K562 (cell line): ENCODE data around the gene VPREB1. TPM values are rescaled to one million over a fixed set of nuclear protein-coding genes. Genes with fewer than 3 reads are reported as not detected.

ENCODE experiments used
- ATAC-seq: fragments of 200-7000 bp; cut with Tn5 transposase; 3 replicates; pipeline ENCODE4 v1.9.1; 2020; ENCODE audit warnings: moderate library complexity
- BruUV-seq: library from RNA; stranded (reverse); fragments of 400-500 nt; replicated peaks from 2 replicates; lab custom pipeline; 2021; lab: Mats Ljungman, UMichigan
- CTCF ChIA-PET: fragments of 300-600 bp; formaldehyde crosslinking; extraction: SDS; loops from one replicate; lab custom pipeline; 2021; ENCODE audit warnings: low intra/inter-chr PET ratio; lab: Yijun Ruan, JAX
- POLR2A ChIA-PET: fragments of 300-600, 350-650 bp; sonication (Branson Sonifier 250); formaldehyde crosslinking; extraction: SDS; loops from one replicate; lab custom pipeline; 2021; ENCODE audit warnings: antibody characterized with exemption, inconsistent platforms; lab: Yijun Ruan, JAX
- DNase-seq, 4 experiments: peaks; one replicate each; pipeline versions ENCODE4 v3.0.0 to v3.0.0-alpha.2; 2011 to 2018; ENCODE audit warnings: low spot score in 3 of 4, mixed read lengths in 3 of 4; ENCODE audit errors: extremely low read depth in 1 of 4
- FAIRE-seq: peaks from 2 replicates; lab custom pipeline; 2011; peaks lifted over from hg19 to GRCh38; lab: Jason Lieb, UNC
- H2AFZ ChIP-seq: 2 replicates; pipeline ENCODE4 v1.6.0; 2011; ENCODE audit warnings: low read depth, low read length, control low read depth, inconsistent platforms
- H3K27ac ChIP-seq: fragments of 200-600 bp; 3 replicates; pipeline ENCODE4 v1.8.0; 2011; ENCODE audit warnings: low read depth, mild to moderate bottlenecking, control low read depth, inconsistent platforms, low read length, moderate library complexity, mixed read lengths; ENCODE audit errors: extremely low read depth
- H3K27me3 ChIP-seq, 2 experiments: fragments of 300-600 bp in 1 of 2; 2 replicates in 1 of 2; 3 replicates in 1 of 2; pipeline versions ENCODE4 v1.6.0 to v1.8.0; 2011; ENCODE audit warnings: inconsistent platforms in 2 of 2, low read length in 2 of 2, mild to moderate bottlenecking in 1 of 2, mixed read lengths in 1 of 2, moderate library complexity in 1 of 2; ENCODE audit not compliant: control insufficient read depth in 2 of 2, insufficient read depth in 2 of 2
- H3K36me3 ChIP-seq: fragments of 300-600 bp; 3 replicates; pipeline ENCODE4 v1.8.0; 2011; ENCODE audit warnings: mild to moderate bottlenecking, low read length, inconsistent platforms; ENCODE audit not compliant: control insufficient read depth, insufficient read depth
- H3K4me1 ChIP-seq, 2 experiments: fragments of 200-600 bp in 1 of 2; replicated peaks in 1 of 2; 2 replicates in 1 of 2; 3 replicates in 1 of 2; pipeline versions ENCODE4 v1.5.1 to v1.8.0; 2011; ENCODE audit warnings: inconsistent platforms in 2 of 2, low read length in 2 of 2, mild to moderate bottlenecking in 1 of 2, mixed read lengths in 1 of 2, moderate library complexity in 1 of 2; ENCODE audit not compliant: control insufficient read depth in 2 of 2, insufficient read depth in 2 of 2
- H3K4me2 ChIP-seq: 2 replicates; pipeline ENCODE4 v1.6.1; 2011; ENCODE audit warnings: low read length, control low read depth, inconsistent platforms, mixed read lengths; ENCODE audit not compliant: insufficient read depth
- H3K4me3 ChIP-seq: fragments of 200-600 bp; sonication (generic), shearing (Covaris generic); 2 replicates; pipeline ENCODE4 v1.5.1; 2016; ENCODE audit warnings: control low read depth, inconsistent platforms
- H3K79me2 ChIP-seq: fragments of 200-600 bp; 3 replicates; pipeline ENCODE4 v1.8.0; 2011; ENCODE audit warnings: low read length, inconsistent platforms; ENCODE audit not compliant: control insufficient read depth, insufficient read depth
- H3K9ac ChIP-seq, 2 experiments: 2 replicates each; pipeline versions ENCODE4 v1.6.0 to v1.6.1; 2011; ENCODE audit warnings: low read depth in 2 of 2, low read length in 2 of 2, control low read depth in 1 of 2, inconsistent platforms in 1 of 2, mild to moderate bottlenecking in 1 of 2, mixed read lengths in 1 of 2; ENCODE audit not compliant: insufficient read depth in 1 of 2
- H3K9me1 ChIP-seq: one replicate; pipeline ENCODE4 v1.6.0; 2011; ENCODE audit warnings: inconsistent platforms, mild to moderate bottlenecking, low read length, moderate library complexity; ENCODE audit not compliant: control insufficient read depth, insufficient read depth
- H3K9me3 ChIP-seq: replicated peaks from 2 replicates; pipeline ENCODE4 v1.5.1; 2011; ENCODE audit warnings: low read depth, low read length, inconsistent platforms; ENCODE audit not compliant: control insufficient read depth, insufficient read depth
- H4K20me1 ChIP-seq: replicated peaks from 2 replicates; pipeline ENCODE4 v1.6.1; 2011; ENCODE audit warnings: low read length, inconsistent platforms, mixed read lengths; ENCODE audit not compliant: control insufficient read depth, insufficient read depth
- DPF2 ChIP-seq: fragments of 450-650 bp; IDR thresholded peaks from 2 replicates; pipeline ENCODE4 v1.6.1; 2016
- KAT2B ChIP-seq: IDR thresholded peaks from one replicate; pipeline ENCODE4 v1.6.1; 2012; ENCODE audit warnings: low read depth, mild to moderate bottlenecking, control low read depth, inconsistent platforms, low read length, moderate library complexity
- MYBL2 ChIP-seq, 2 experiments: fragments of 450-650 bp in 1 of 2; sonication (generic) in 1 of 2; formaldehyde crosslinking in 1 of 2; IDR thresholded peaks; 2 replicates each; pipeline versions ENCODE4 v1.6.1 to v1.8.1; 2017 to 2022; ENCODE audit warnings: borderline replicate concordance in 1 of 2, inconsistent platforms in 1 of 2, low read depth in 1 of 2, mild to moderate bottlenecking in 1 of 2, missing genetic modification reagents in 1 of 2, moderate library complexity in 1 of 2
- NFIC ChIP-seq: fragments of 450-650 bp; IDR thresholded peaks from 2 replicates; pipeline ENCODE4 v1.6.1; 2017; ENCODE audit warnings: mild to moderate bottlenecking, inconsistent platforms
- SMAD4 ChIP-seq: fragments of 250-450 bp; sonication (Bioruptor Pico); conservative IDR thresholded peaks from 2 replicates; pipeline ENCODE4 v1.8.0; 2021; ENCODE audit warnings: inconsistent platforms, mild to moderate bottlenecking, moderate library complexity
- THRAP3 ChIP-seq: fragments of 450-650 bp; IDR thresholded peaks from 2 replicates; pipeline ENCODE4 v1.6.1; 2016; ENCODE audit warnings: mild to moderate bottlenecking, inconsistent platforms, borderline replicate concordance
- WGBS: fragments of 100-300 bp; shearing (Covaris generic); methylation state at CpG from one replicate; pipeline ENCODE4 v1.1.6; 2016; ENCODE audit warnings: low coverage, mixed read lengths; ENCODE audit not compliant: insufficient coverage; ENCODE audit errors: missing lambda C conversion rate; 5-methylcytosine and 5-hydroxymethylcytosine counted together
- in situ Hi-C: fragments of 300-500 bp; cut with MboI; formaldehyde crosslinking; loops from 4 replicates; pipeline ENCODE4 v1.15.0; 2018; ENCODE audit warnings: inconsistent platforms, mixed read lengths
- intact Hi-C: fragments of 100-400 bp; cut with micrococcal nuclease; formaldehyde crosslinking; loops from 2 replicates; pipeline ENCODE4 v1.14.2; 2022
- polyA plus RNA-seq, 8 experiments: library from polyadenylated mRNA; depleted of rRNA in 4 of 8; stranded (reverse) in 5 of 8; unstranded in 3 of 8; fragments of >200 nt; fragmentation: Nextera tagmentation in 2 of 8; fragmentation: Illumina TruSeq in 1 of 8; extraction: Ambion mirVana in 2 of 8; extraction: Trizol in 1 of 8; gene quantifications; 2 replicates each; pipeline versions ENCODE4 v1.2.1 to v1.2.3, GENCODE V29; 2011 to 2014; ENCODE audit warnings: inconsistent platforms in 1 of 8, missing spikeins in 1 of 8
- total RNA-seq, 7 experiments: library from RNA; depleted of rRNA in 6 of 7; stranded (reverse); fragments of >200 nt in 6 of 7; fragmentation: Illumina TruSeq in 2 of 7; extraction: Trizol in 2 of 7; gene quantifications; 2 replicates each; pipeline versions ENCODE4 v1.2.1 to v1.2.3, GENCODE V29; 2011 to 2021; ENCODE audit warnings: low replicate concordance in 1 of 7
- TF ChIP-seq, protein P1 (sequence below): fragments of 450-650 bp; IDR thresholded peaks from 2 replicates; pipeline ENCODE4 v1.6.1; 2018; ENCODE audit warnings: mild to moderate bottlenecking, low read depth; ENCODE audit not compliant: partially characterized antibody
- TF ChIP-seq, protein P2 (sequence below): sonication (generic); formaldehyde crosslinking; IDR thresholded peaks from 2 replicates; pipeline ENCODE4 v1.8.0; 2022; ENCODE audit warnings: mild to moderate bottlenecking, missing genetic modification reagents
- TF ChIP-seq, protein P3 (sequence below): sonication (generic); formaldehyde crosslinking; IDR thresholded peaks from 2 replicates; pipeline ENCODE4 v1.8.0; 2022; ENCODE audit warnings: mild to moderate bottlenecking, low read depth, missing genetic modification reagents
- TF ChIP-seq, protein P4 (sequence below): sonication (generic); formaldehyde crosslinking; IDR thresholded peaks from 2 replicates; pipeline ENCODE4 v1.8.1; 2023; ENCODE audit warnings: missing genetic modification reagents, mild to moderate bottlenecking, borderline replicate concordance
- TF ChIP-seq, protein P5 (sequence below): fragments of 250-450 bp; sonication (Bioruptor Pico); IDR thresholded peaks from 2 replicates; pipeline ENCODE4 v1.5.0; 2022; ENCODE audit warnings: mild to moderate bottlenecking

VPREB1 gene
- total and polyA plus RNA-seq, 9 of the 15 experiments (the other 6 are each of a cell fraction or from before 2014, with no cell fraction given) = not detected

DNA sequence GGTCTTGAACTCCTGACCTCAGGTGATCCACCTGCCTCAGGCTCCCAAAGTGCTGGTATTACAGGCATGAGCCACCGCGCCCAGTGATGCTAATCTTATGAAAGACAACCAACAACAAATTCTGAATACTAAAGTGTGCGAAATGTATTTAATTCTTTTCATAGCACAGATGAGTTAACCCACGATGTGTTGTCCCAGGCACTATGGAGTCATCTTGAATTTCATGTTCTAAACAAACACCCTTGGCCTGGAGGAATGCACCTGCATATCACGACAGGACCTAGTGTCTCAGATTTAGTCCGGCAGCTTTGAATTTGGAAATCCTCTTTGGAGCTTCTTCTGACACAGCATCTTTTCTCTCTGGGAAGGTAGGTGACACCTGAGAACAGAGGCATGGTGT, 16.2 kb upstream of the VPREB1 start:
- Histone ChIP-seq H4K20me1 (peaks cover 5% of the 10 kb centered on the region; the same call in 1 of the 2 replicates), H3K79me2 (no peaks in the 10 kb centered on the region), H3K4me1 (no peaks in the 10 kb centered on the region), H3K27ac (no peak overlapping the region), H3K4me3 (no peak overlapping the region), H3K27me3 (peaks cover 38 to 48% of the 10 kb centered on the region in 2 experiments), H2AFZ (no peak overlapping the region), H3K9me1 (no peaks in the 10 kb centered on the region), H3K9ac (no peak overlapping the region), H3K9me3 (no peaks in the 10 kb centered on the region), H3K4me2 (no peak overlapping the region), H3K36me3 (no peaks in the 10 kb centered on the region)
- in situ Hi-C loops = no loop called here
- DNase-seq (no peak), FAIRE-seq (no peak), ATAC-seq (no peak)
- 5% methylated on average over 6 of the region's 6 CpGs for WGBS
- BruUV-seq = no TSS peak
- ChIA-PET CTCF (no interaction called here), POLR2A (interaction anchor here (0.6 to 1.4 kb wide), 6 partner anchors 9 to 206 kb away, joined by 3 to 4 read pairs (median 3); no protein-coding TSS in a partner anchor)
- intact Hi-C loops = no loop called here
- TF ChIP-seq, protein P1, sequence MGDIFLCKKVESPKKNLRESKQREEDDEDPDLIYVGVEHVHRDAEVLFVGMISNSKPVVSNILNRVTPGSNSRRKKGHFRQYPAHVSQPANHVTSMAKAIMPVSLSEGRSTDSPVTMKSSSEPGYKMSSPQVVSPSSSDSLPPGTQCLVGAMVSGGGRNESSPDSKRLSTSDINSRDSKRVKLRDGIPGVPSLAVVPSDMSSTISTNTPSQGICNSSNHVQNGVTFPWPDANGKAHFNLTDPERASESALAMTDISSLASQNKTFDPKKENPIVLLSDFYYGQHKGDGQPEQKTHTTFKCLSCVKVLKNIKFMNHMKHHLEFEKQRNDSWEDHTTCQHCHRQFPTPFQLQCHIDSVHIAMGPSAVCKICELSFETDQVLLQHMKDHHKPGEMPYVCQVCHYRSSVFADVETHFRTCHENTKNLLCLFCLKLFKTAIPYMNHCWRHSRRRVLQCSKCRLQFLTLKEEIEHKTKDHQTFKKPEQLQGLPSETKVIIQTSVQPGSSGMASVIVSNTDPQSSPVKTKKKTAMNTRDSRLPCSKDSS = no peak
- TF ChIP-seq SMAD4 (CRISPR knock-in tag) (no peak), MYBL2 (IDR thresholded peaks at IDR 0.05; ENCODE audit: low read depth) (no peak), MYBL2 (CRISPR knock-in tag; IDR thresholded peaks at IDR 0.05; ENCODE audit: borderline replicate concordance) (no peak), KAT2B (no peak), THRAP3 (no peak), DPF2 (no peak), NFIC (no peak)
- TF ChIP-seq, protein P2, sequence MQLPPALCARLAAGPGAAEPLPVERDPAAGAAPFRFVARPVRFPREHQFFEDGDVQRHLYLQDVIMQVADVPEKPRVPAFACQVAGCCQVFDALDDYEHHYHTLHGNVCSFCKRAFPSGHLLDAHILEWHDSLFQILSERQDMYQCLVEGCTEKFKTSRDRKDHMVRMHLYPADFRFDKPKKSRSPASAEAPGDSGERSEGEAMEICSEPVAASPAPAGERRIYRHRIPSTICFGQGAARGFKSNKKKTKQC = no peak
- TF ChIP-seq, protein P3, sequence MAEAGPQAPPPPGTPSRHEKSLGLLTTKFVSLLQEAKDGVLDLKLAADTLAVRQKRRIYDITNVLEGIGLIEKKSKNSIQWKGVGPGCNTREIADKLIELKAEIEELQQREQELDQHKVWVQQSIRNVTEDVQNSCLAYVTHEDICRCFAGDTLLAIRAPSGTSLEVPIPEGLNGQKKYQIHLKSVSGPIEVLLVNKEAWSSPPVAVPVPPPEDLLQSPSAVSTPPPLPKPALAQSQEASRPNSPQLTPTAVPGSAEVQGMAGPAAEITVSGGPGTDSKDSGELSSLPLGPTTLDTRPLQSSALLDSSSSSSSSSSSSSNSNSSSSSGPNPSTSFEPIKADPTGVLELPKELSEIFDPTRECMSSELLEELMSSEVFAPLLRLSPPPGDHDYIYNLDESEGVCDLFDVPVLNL (CRISPR knock-in tag) = no peak
- TF ChIP-seq, protein P4, sequence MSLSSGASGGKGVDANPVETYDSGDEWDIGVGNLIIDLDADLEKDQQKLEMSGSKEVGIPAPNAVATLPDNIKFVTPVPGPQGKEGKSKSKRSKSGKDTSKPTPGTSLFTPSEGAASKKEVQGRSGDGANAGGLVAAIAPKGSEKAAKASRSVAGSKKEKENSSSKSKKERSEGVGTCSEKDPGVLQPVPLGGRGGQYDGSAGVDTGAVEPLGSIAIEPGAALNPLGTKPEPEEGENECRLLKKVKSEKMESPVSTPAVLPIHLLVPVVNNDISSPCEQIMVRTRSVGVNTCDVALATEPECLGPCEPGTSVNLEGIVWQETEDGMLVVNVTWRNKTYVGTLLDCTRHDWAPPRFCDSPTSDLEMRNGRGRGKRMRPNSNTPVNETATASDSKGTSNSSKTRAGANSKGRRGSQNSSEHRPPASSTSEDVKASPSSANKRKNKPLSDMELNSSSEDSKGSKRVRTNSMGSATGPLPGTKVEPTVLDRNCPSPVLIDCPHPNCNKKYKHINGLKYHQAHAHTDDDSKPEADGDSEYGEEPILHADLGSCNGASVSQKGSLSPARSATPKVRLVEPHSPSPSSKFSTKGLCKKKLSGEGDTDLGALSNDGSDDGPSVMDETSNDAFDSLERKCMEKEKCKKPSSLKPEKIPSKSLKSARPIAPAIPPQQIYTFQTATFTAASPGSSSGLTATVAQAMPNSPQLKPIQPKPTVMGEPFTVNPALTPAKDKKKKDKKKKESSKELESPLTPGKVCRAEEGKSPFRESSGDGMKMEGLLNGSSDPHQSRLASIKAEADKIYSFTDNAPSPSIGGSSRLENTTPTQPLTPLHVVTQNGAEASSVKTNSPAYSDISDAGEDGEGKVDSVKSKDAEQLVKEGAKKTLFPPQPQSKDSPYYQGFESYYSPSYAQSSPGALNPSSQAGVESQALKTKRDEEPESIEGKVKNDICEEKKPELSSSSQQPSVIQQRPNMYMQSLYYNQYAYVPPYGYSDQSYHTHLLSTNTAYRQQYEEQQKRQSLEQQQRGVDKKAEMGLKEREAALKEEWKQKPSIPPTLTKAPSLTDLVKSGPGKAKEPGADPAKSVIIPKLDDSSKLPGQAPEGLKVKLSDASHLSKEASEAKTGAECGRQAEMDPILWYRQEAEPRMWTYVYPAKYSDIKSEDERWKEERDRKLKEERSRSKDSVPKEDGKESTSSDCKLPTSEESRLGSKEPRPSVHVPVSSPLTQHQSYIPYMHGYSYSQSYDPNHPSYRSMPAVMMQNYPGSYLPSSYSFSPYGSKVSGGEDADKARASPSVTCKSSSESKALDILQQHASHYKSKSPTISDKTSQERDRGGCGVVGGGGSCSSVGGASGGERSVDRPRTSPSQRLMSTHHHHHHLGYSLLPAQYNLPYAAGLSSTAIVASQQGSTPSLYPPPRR (CRISPR knock-in tag) = no peak
- TF ChIP-seq, protein P5, sequence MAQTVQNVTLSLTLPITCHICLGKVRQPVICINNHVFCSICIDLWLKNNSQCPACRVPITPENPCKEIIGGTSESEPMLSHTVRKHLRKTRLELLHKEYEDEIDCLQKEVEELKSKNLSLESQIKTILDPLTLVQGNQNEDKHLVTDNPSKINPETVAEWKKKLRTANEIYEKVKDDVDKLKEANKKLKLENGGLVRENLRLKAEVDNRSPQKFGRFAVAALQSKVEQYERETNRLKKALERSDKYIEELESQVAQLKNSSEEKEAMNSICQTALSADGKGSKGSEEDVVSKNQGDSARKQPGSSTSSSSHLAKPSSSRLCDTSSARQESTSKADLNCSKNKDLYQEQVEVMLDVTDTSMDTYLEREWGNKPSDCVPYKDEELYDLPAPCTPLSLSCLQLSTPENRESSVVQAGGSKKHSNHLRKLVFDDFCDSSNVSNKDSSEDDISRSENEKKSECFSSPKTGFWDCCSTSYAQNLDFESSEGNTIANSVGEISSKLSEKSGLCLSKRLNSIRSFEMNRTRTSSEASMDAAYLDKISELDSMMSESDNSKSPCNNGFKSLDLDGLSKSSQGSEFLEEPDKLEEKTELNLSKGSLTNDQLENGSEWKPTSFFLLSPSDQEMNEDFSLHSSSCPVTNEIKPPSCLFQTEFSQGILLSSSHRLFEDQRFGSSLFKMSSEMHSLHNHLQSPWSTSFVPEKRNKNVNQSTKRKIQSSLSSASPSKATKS (CRISPR knock-in tag) = no peak
